GM18508 (cell line): ENCODE data around the gene DHX30.

Experiments used
- ATAC-seq: cut with Tn5 transposase; IDR thresholded peaks from one replicate; pipeline ENCODE4 v1.9.1; 2021; ENCODE audit warnings: moderate number of reproducible peaks; ENCODE audit not compliant: insufficient read depth, unreplicated experiment

Gene DHX30

GRCh38 chr3:47850564-47851410 is 47.8 kb downstream of the DHX30 start:
- ATAC-seq = no peak

- no peak for ATAC-seq
Measured at GRCh38 chr3:47851888-47852603, 49.1 kb downstream of the DHX30 start.

GRCh38 chr3:47852604-47853602 is 50.0 kb downstream of the DHX30 start:
- no peak for ATAC-seq

GRCh38 chr3:47854267-47854666 is 51.3 kb downstream of the DHX30 start:
- no peak for ATAC-seq

- no peak for ATAC-seq
Measured at GRCh38 chr3:47854720-47855455, 52.0 kb downstream of the DHX30 start.

GRCh38 chr3:47855461-47856383 is 52.8 kb downstream of the DHX30 start:
- no peak for ATAC-seq

- no peak for ATAC-seq
Measured at GRCh38 chr3:47856669-47857068, 53.7 kb downstream of the DHX30 start.

GRCh38 chr3:47857151-47857550 is 54.2 kb downstream of the DHX30 start:
- no peak for ATAC-seq

GRCh38 chr3:47859956-47860605 is 57.1 kb downstream of the DHX30 start:
- ATAC-seq = no peak

GRCh38 chr3:47863391-47864128 is 60.6 kb downstream of the DHX30 start:
- ATAC-seq = no peak

GRCh38 chr3:47865192-47865591 is 62.3 kb downstream of the DHX30 start:
- ATAC-seq = no peak

- no peak for ATAC-seq
Measured at GRCh38 chr3:47867451-47868044, 64.6 kb downstream of the DHX30 start.

- no peak for ATAC-seq
Measured at GRCh38 chr3:47868306-47868705, 65.4 kb downstream of the DHX30 start.

GRCh38 chr3:47870156-47870555 is 67.2 kb downstream of the DHX30 start:
- ATAC-seq = no peak

GRCh38 chr3:47870702-47871260 is 67.8 kb downstream of the DHX30 start:
- ATAC-seq = no peak

- no peak for ATAC-seq
Measured at GRCh38 chr3:47871389-47871788, 68.5 kb downstream of the DHX30 start.

GRCh38 chr3:47872916-47873315 is 70.0 kb downstream of the DHX30 start:
- ATAC-seq = no peak
